ENCODE measurements around the gene XPA.

- no peak for TF ChIP-seq CTCF (IDR thresholded peaks at IDR 0.05 in 8 of 11, conservative IDR thresholded peaks at IDR 0.05 in 3 of 11)
- TF ChIP-seq POLR2AphosphoS5 (IDR thresholded peaks at IDR 0.05): no peak
- no peak for TF ChIP-seq POLR2A (IDR thresholded peaks at IDR 0.05)
These were observed 45.4 kb upstream of the XPA start for GRCh38 chr9:97742545-97742944.

Measured in spleen (tissue), 7 donors.